ENCODE measurements around the gene MARK4. TPM values are rescaled to one million over a fixed set of nuclear protein-coding genes. Genes with fewer than 3 reads are reported as not detected.

The MARK4 gene
- total and polyA plus RNA-seq, 12 donors = 5.6 to 53.3 (median 26.6) TPM

- TF ChIP-seq POLR2A (IDR thresholded peaks at IDR 0.05) (no peak), CTCF (IDR thresholded peaks at IDR 0.05) (no peak)
- no peak for DNase-seq
- Histone ChIP-seq H3K27me3 (no peaks in the 10 kb centered on the region), H3K9me3 (replicated peaks in 1 of 3) (no peaks in the 10 kb centered on the region), H3K4me1 (replicated peaks in 1 of 2) (peaks cover 3 to 4% of the 10 kb centered on the region in 2 donors), H3K27ac (no peak overlapping the region), H3K36me3 (replicated peaks in 1 of 2) (no peaks in the 10 kb centered on the region), H3K4me3 (no peak overlapping the region)
- intact Hi-C loops (cut with DNase I) = no loop called here
- WGBS, 4 donors = 91 to 97% (median 93%) methylated on average over 8 of the region's 8 CpGs
Measured at GRCh38 chr19:45247136-45247535, 3.9 kb upstream of the MARK4 start.

GRCh38 chr19:45249261-45250033 lies 1.6 kb upstream of the MARK4 start:
- intact Hi-C loops (cut with DNase I) = loop anchor here (5.0 to 10.0 kb wide), 2 partner anchors 47 to 85 kb away; no protein-coding TSS in a partner anchor
- WGBS, 4 donors = 58 to 67% (median 63%) methylated on average over 10 to 11 of the region's 11 CpGs
- H3K27me3 ChIP-seq = no peaks in the 10 kb centered on the region
- H3K36me3 ChIP-seq (replicated peaks in 1 of 2) = no peaks in the 10 kb centered on the region
- H3K4me1 ChIP-seq (replicated peaks in 1 of 2) = peaks cover 11 to 25% of the 10 kb centered on the region in 2 donors
- H3K27ac ChIP-seq = no peak overlapping the region
- no peak overlapping the region for H3K4me3 ChIP-seq
- H3K9me3 ChIP-seq (replicated peaks in 1 of 3) = no peaks in the 10 kb centered on the region
- DNase-seq = no peak
- no peak for TF ChIP-seq CTCF (IDR thresholded peaks at IDR 0.05)

- intact Hi-C loops (cut with DNase I) = loop anchor here (5.0 to 10.0 kb wide), 2 partner anchors 48 to 84 kb away; no protein-coding TSS in a partner anchor
- Histone ChIP-seq H3K27me3 (no peaks in the 10 kb centered on the region), H3K27ac (peak overlapping the region in 1 of 5 donors; percentile 65), H3K4me1 (replicated peaks in 1 of 2) (peaks cover 11 to 25% of the 10 kb centered on the region in 2 donors), H3K9me3 (replicated peaks in 1 of 3) (no peaks in the 10 kb centered on the region), H3K4me3 (peak overlapping the region in 2 of 4 donors; percentile 71 to 99), H3K36me3 (replicated peaks in 1 of 2) (no peaks in the 10 kb centered on the region)
- TF ChIP-seq POLR2A (IDR thresholded peaks at IDR 0.05) = no peak
- 40 to 60% (median 44%) methylated on average over 9 to 14 of the region's 14 CpGs for WGBS, 4 donors
- no peak for DNase-seq
Measured at GRCh38 chr19:45250216-45250831, 747 bp upstream of the MARK4 start.

- TF ChIP-seq POLR2A (IDR thresholded peaks at IDR 0.05) (no peak), CTCF (IDR thresholded peaks at IDR 0.05) (no peak)
- peaks cover 11 to 25% of the 10 kb centered on the region in 2 donors for H3K4me1 ChIP-seq (replicated peaks in 1 of 2)
- DNase-seq = peak in 2 of 7 donors; percentile 22 to 39
- no peaks in the 10 kb centered on the region for H3K9me3 ChIP-seq (replicated peaks in 1 of 3)
- no peaks in the 10 kb centered on the region for H3K36me3 ChIP-seq (replicated peaks in 1 of 2)
- WGBS, 4 donors = 0 to 5% (median 1%) methylated on average over 14 to 57 of the region's 57 CpGs
- intact Hi-C loops (cut with DNase I) = loop anchor here (5.0 to 10.0 kb wide), 2 partner anchors 49 to 83 kb away; no protein-coding TSS in a partner anchor
- peak overlapping the region; percentile 28 to 99 (median 66) for H3K4me3 ChIP-seq
- no peaks in the 10 kb centered on the region for H3K27me3 ChIP-seq
- H3K27ac ChIP-seq = peak overlapping the region in 3 of 5 donors; percentile 57 to 89 (median 60)
Measured at GRCh38 chr19:45251452-45252354, 632 bp downstream of the MARK4 start.

All from adrenal gland (tissue), 12 donors.